K562 (cell line): ENCODE results near the gene DCAF17.

ENCODE experiments used
- BHLHE40 ChIP-seq: IDR thresholded peaks from 2 replicates; pipeline ENCODE4 v1.6.1; 2011; ENCODE audit warnings: low read length, improper control_type of control experiment
- CREB1 ChIP-seq, 2 experiments: sonication (generic) in 1 of 2; formaldehyde crosslinking in 1 of 2; IDR thresholded peaks; 2 replicates each; pipeline versions ENCODE4 v1.6.1 to v1.8.0; 2012 to 2022; ENCODE audit warnings: inconsistent platforms in 1 of 2, mild to moderate bottlenecking in 1 of 2, missing genetic modification reagents in 1 of 2, moderate library complexity in 1 of 2
- CREM ChIP-seq: IDR thresholded peaks from 2 replicates; pipeline ENCODE4 v1.6.1; 2014; ENCODE audit warnings: antibody characterized with exemption, low read depth
- CTCF ChIP-seq, 3 experiments: IDR thresholded peaks in 2 of 3; conservative IDR thresholded peaks in 1 of 3; 2 replicates each; pipeline ENCODE4 v1.5.1; 2011 to 2012; ENCODE audit warnings: low read length in 3 of 3, mild to moderate bottlenecking in 3 of 3, control low read depth in 2 of 3, improper control_type of control experiment in 1 of 3, inconsistent platforms in 1 of 3, low read depth in 1 of 3, mixed read lengths in 1 of 3, moderate library complexity in 1 of 3; ENCODE audit not compliant: insufficient read depth in 2 of 3
- JUND ChIP-seq, 2 experiments: IDR thresholded peaks; 2 replicates in 1 of 2; 3 replicates in 1 of 2; pipeline ENCODE4 v1.6.1; 2011; ENCODE audit warnings: borderline replicate concordance in 2 of 2, low read depth in 2 of 2, low read length in 2 of 2, improper control_type of control experiment in 1 of 2, missing biosample characterization in 1 of 2, missing genetic modification characterization in 1 of 2, missing genetic modification reagents in 1 of 2
- KAT2B ChIP-seq: IDR thresholded peaks from one replicate; pipeline ENCODE4 v1.6.1; 2012; ENCODE audit warnings: low read depth, mild to moderate bottlenecking, control low read depth, inconsistent platforms, low read length, moderate library complexity
- RBM22 ChIP-seq: fragments of 200-400 bp; formaldehyde crosslinking; IDR thresholded peaks from 2 replicates; pipeline ENCODE4 v1.6.1; 2018; ENCODE audit warnings: low read length, low read depth; ENCODE audit not compliant: poor library complexity, severe bottlenecking
- RNF219 ChIP-seq: fragments of 250-450 bp; sonication (Bioruptor Pico); IDR thresholded peaks from 2 replicates; pipeline ENCODE4 v1.5.0; 2022; ENCODE audit warnings: mild to moderate bottlenecking
- ZNF639 ChIP-seq, 2 experiments: fragments of 200-800 bp in 1 of 2; sonication (Bioruptor generic) in 1 of 2; sonication (generic) in 1 of 2; formaldehyde crosslinking in 1 of 2; IDR thresholded peaks in 1 of 2; conservative IDR thresholded peaks in 1 of 2; 2 replicates each; pipeline versions ENCODE4 v1.5.0 to v1.6.1; 2016 to 2020; ENCODE audit warnings: missing compliant biosample characterization in 1 of 2, missing genetic modification characterization in 1 of 2, missing genetic modification reagents in 1 of 2

DNA sequence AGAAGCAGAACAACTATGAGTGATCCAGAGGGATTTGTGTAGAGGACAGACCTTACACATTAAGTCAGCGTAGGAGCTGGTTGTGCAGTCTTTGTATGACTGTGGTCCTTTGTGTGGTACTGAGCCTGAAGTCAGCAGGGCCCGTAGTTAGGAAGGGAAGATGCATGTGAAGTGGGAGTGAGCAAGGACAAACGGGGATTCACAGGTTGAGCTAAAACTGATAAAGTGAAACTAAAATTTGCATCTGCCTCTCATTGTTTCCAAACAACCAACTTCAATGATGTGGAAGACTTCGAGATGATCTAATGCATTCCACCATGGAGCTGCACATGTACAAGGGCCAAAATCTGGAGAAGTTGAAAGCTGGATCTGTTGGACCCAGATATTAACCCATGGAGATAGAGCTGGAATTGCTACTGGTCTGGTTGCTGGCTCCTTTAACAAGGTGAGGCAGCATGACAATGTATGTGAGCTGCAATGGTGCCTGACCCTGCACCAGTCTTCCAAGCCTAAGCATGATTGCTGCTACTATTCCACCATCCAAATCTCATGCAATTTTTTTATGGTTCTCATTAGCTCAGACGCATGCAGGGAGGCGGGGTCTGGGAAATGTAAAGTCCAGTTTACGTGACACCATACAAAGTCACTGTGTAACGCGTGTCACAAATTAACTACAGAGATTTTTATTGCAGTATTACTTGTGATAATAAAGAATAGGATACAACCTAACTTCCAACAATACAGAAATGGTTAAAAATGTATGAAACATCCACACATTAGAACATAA lies 76.1 kb downstream of the DCAF17 start:
- TF ChIP-seq CTCF (IDR thresholded peaks at IDR 0.05 in 2 of 3, conservative IDR thresholded peaks at IDR 0.05 in 1 of 3; ENCODE audit: insufficient read depth in 2 of 3, low read depth in 1 of 3, low read length in 3 of 3) (no peak), ZNF639 (CRISPR knock-in tag; conservative IDR thresholded peaks at IDR 0.05 in 1 of 2, IDR thresholded peaks at IDR 0.05 in 1 of 2) (no peak), RBM22 (no peak), KAT2B (no peak), RNF219 (CRISPR knock-in tag) (no peak), CREB1 (IDR thresholded peaks at IDR 0.05) (no peak), CREB1 (CRISPR knock-in tag; IDR thresholded peaks at IDR 0.05) (no peak), JUND (IDR thresholded peaks at IDR 0.05; ENCODE audit: borderline replicate concordance, low read depth, low read length) (no peak), JUND (tag; IDR thresholded peaks at IDR 0.05; ENCODE audit: borderline replicate concordance, low read depth, low read length) (no peak), CREM (no peak), BHLHE40 (no peak)
